Stimulated activated CD8-positive, alpha-beta memory T cell treated with anti-CD3 and anti-CD28 coated beads, Interleukin-12 subunit alpha, Interleukin-12 subunit beta, amount 100 ng/mL, for 4 hours (primary cell): Measurements from ENCODE around the gene CLDN5.
"Not testable (repeated sequence)": the region's sequence is repeated elsewhere in the genome, so short reads cannot be mapped to it uniquely, and the experiment has no call there.

Experiments
- DNase-seq: peaks from one replicate; pipeline ENCODE4 v3.0.0-alpha.2; 2020; ENCODE audit warnings: low read depth

Gene CLDN5

DNA sequence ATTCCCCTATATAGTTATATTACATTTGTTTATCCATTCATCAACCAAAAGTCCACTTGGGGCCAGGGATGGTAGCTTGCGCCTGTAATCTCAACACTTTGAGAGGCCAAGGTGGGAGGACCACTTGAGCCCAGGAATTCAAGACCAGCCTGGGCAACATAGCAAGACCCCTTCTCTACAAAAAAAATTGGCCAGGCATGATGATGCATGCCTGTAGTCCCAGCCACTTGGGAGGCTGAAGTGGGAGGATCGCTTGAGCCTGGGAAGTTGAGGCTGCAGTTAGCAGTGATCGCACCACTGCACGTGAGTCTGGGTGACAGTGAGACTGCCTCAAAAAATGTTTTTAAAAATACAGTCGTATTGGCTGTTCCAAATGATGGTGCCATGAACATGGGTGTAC lies 24.2 kb upstream of the CLDN5 start:
- not testable (repeated sequence) for DNase-seq

DNA sequence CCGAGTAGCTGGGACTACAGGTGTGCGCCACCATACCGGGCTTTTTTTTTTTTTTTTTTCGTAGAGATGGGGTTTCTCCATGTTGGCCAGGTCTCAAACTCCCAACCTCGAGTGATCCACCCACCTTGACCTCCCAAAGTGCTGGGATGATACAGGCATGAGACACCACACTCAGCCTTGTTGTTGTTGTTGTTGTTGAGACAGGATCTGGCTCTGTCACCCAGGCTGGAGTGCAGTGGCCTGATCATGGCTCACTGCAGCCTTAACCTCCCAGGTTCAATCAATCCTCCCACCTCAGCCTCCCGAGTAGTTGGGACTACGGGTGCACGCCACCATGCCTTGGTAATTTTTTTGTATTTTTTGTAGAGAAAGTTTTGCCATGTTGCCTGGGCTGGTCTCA lies 23.4 kb upstream of the CLDN5 start:
- DNase-seq = no peak

DNA sequence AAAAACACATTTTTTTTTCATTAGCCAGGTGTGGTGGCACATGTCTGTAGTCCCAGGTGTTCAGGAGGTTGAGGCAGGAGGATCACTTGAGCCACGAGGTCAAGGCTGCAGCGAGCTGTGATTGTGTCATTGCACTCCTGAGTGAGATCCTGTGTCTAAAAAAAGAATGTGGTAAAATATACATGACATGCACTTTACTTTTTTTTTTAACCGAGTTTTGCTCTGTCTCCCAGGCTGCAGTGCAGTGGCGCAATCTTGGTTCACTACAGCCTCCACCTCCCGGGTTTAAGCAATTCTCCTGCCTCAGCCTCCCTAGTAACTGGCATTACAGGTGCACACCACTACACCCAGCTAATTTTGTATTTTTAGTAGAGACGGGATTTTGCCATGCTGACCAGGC lies 22.5 kb upstream of the CLDN5 start:
- no peak for DNase-seq

DNA sequence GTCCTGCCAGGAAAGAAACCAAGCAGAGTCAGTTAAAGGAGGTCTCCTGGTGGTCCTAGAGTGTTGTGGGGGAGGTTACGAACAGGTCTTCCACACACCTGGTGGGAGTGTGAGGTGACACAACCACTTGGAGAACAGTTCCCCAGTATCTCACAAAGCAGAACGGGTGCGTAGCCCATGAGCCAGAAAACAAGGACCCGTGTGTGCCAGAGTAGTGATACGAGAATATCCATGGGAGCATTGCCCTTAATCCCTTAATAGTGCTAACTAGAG lies 21.7 kb upstream of the CLDN5 start:
- no peak for DNase-seq

DNA sequence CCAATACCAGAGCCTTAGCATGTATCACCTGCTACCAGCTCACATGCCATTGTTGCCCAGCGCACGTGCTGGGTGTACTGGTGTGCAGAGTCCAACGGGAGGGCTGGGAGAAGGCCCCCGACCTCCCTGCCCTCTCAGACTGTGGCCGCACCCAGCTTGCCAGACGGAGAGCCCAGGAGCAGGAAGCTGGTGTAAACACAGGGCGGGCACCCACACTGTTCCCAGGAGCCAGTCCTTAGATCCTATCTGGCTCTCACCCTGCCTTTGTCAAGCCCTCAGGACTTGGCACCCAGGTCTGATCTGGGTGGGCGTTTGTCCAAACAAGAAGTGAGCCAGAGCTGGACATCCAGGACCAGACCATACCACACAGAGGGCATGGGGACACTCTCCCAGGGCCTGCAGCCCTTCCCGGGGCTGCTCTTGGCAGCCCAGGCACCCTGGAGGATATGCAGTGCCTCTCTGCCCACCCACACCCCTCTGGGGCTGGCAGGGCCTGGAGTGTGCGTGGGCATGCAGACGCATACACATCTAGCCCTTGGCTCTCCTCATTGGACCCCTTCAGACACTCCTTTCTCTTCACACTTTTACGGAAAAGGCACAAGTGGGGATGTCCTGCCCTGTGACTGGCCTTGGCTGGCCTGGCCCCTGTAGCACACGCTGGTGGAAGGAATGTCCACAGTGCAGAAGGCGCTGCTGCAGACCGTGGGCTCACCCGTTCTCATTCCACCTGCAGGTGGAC lies 19.9 kb upstream of the CLDN5 start:
- no peak for DNase-seq

DNA sequence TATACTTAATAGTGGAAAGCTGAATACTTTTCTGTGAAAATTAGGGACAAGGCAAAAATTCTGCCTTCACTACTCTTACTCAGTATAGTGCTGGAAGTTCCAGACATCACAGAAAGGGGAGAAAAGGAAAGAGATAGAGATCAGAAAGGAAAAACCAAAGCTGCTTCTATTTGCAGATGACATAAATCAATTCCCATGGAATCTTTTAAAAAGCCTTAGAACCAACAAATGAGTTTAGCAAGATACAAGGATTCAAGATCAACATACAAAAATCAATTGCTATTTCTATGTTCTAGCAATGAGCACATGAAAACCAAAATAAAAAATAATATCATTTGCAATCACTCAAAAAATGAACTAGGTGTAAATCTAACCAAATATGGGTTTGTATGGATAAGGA lies 16.2 kb upstream of the CLDN5 start:
- no peak for DNase-seq

DNA sequence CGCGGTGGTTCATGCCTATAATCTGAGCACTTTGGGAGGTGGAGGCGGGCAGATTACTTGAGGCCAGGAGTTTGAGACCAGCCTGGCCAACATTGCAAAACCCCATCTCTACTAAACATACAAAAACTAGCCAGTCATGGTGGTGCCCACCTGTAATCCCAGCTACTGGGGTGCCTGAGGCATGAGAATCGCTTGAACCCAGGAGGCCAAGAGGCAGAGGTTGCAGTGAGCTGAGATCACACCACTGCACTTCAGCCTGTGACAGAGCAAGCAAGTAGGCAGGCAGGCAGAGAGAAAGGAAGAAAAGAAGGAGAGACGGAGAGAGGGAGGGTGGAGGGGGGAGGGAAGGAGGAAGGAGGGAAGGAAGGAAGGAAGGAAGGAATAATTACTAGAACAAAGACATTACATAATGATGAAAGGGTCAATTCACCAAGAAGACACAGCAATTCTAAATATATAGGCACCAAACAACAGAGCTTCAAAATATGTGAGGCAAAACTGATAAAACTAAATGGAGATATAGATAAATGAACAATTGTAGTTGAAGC lies 13.8 kb upstream of the CLDN5 start:
- no peak for DNase-seq

DNA sequence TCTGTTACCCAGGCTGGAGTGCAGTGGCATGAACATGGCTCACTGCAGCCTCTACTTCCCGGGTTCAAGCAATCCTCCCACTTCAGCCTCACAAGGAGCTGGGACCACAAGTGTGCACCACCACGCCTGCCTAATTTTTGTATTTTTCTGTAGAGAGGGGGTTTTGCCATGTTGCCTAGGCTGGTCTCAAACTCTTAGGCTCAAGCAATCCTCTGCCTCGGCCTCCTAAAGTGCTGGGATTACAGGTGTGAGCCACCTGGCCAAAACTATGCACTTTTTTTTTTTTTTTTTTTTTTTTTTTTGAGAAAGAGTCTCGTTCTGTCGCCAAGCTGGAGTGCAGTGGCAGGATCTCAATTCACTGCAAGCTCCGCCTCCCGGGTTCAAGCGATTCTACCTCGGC lies 12.4 kb upstream of the CLDN5 start:
- DNase-seq = no peak

DNA sequence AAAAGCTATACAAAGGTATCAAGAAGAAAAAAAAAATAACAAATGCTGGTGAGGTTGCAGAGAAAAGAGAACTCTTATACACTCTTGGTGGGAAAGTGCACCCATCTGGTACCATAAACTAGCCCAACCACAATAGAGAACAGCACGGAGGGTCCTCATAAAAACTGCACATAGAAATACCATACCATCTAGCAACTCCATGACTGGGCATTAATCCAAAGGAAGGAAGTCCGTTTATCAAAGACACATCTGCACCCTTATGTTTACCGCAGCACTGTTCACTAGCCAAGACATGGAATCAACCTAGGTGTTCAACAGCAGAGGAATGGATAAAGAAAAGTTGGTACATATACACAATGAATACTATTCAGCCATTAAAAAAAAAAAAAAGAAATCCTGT lies 10.8 kb upstream of the CLDN5 start:
- no peak for DNase-seq

DNA sequence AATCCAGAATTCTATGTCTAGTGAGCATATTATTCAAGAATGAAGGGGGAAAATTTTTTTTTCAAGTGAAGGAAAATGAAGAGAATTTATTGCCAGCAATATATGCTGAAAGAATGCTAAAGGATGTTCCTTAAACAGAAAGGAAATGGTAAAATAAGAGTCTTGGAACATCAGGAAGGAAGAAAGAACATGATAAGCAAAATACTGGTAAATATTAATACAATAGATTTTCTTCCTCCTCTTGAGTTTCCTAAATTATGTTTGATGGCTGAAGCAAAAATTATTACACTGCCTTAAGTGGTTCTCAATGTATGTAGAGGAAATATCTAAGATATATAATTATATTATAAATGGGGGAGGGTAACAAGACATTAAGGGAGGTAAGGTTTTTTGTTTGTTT lies 9.6 kb upstream of the CLDN5 start:
- no peak for DNase-seq

DNA sequence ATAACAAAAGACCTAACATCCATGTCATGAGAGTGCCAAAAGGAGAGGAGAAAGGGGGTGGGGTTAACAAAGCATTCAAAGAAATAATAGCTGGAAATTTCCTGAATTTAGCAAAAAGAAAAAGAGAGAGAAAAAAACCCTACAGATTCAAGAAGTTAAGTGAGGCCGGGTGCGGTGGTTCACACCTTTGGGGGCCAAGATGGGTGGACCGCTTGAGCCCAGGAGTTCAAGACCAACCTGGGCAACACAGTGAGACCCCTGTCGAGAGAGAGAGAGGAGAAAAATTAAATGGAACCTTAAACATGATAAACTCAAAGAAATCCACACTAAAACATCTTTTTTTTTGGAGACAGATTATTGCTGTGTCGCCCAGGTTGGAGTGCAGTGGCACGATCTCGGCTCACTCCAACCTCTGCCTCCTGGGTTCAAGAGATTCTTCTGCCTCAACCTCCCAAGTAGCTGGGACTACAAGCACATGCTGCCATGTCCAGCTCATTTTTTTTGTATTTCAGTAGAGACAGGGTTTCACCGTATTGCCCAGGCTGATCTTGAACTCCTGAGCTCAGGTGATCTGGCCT lies 8.9 kb upstream of the CLDN5 start:
- DNase-seq = no peak

DNA sequence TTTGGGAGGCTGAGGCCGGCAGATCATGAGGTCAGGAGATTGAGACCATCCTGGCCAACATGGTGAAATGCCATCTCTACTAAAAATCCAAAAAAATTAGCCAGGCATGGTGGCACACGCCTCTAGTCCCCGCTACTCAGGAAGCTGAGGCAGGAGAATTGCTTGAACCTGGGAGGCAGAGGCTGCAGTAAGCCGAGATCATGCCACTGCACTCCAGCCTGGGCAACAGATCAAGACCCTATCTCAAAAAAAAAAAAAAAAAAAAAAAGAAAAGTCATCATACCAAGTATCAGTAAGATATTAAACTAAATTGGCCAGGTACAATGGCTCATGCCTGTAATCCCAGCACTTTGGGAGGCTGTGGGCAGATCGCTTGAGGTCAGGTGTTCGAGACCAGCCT lies 7.1 kb upstream of the CLDN5 start:
- DNase-seq = not testable (repeated sequence)

DNA sequence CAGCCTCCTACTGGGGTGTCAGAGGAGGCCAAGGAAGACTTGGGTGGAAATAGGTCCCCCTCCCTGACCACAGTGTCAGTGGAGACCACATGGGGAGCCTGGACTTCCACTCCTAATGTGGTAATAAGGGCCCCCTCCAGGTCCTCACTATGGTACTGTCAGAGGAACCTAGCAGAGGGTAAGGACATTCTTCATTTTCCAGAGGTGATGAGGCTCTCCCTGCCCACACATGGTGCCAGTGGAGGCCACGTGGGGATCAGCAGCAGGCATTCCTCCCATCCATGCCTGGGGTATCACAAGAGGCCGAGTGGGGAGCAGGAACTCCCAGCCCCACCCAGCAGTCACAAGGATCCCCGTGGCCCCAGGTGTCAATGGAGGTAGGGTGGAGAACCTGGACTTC lies 6.5 kb upstream of the CLDN5 start:
- no peak for DNase-seq

DNA sequence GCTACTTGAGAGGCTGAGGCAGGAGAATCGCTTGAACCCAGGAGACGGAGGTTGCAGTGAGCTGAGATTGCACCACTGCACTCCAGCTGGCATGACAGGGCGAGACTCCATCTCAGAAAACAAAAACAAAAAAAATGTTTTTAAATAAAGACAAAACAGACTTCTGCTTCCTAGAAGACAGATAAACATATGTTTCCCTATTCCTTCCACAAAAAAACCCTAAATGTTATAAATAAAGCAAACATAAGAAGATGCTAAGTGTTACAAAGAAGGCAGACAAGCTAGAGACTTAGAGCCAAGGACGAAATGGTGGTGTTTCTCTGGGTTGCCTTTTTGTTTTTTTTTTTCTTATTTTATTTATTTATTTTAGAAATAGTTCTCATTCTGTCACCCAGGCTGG lies 5.6 kb upstream of the CLDN5 start:
- DNase-seq = no peak

DNA sequence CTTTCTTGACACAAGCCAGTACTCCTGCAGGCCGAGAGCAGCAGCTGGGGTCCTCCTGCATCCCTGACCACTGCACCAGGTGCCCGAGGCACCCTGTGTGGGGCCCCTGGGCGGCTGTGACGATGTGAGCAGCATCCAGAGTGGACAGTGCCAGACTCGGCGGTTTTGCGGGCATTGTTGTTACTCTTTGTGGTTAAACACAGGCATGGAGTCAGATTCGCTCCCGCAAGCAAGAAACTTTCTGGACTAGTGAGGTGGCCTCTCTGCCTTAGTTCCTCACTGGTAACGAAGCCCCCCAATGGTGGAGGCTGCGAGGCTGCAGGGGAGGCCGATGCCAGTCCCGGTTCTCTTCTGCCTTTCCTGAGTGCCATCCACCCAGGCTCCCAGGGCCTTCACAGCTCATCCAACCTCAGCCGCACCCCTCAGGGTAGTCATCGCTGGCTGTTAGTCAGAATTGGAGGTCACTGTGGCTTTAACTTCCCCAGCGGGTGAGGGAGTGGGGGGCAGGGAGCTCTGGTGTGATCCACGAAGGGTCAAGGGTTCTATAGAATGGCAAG lies 3.7 kb upstream of the CLDN5 start:
- no peak for DNase-seq

DNA sequence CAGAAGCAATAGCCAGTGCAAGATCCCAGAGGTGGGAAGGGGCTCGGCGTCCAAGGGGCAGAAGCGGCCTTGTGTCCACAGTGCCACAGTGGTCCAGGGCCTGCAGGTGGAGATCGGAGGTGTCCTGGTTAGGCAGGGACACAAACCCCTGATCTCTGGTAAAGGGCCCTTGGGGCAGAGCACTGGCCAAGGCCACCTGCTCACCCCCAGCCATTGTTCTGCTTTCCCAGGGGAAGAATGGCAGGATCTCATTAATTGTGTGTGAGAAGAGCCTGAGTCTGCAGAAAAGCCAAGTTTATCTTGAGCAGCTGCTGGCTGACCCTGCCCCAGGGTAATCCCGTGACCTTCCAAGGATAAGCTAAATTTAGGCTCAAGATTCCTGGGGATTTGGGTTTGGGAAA lies 3.1 kb upstream of the CLDN5 start:
- DNase-seq = no peak

DNA sequence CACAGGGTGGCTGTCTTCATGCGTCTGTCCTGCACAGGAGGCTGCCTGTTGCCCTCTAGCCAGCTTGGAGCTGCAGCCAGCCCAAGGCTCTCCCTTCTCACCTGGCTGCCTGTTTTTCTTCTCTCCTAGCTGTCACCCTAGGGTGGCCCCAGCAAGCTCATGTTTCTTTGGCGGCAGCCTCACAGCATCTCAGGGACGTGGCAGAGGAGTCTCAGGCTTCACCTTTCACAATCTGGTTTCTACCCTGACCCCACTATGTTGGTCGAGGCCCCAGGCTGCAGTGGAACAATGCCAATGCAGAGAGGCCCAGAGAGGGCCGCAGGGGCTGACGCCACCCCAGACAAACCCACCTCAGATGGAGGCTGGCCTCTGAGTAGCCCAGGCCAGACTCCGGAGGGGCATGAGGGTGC lies 2.5 kb upstream of the CLDN5 start:
- no peak for DNase-seq

DNA sequence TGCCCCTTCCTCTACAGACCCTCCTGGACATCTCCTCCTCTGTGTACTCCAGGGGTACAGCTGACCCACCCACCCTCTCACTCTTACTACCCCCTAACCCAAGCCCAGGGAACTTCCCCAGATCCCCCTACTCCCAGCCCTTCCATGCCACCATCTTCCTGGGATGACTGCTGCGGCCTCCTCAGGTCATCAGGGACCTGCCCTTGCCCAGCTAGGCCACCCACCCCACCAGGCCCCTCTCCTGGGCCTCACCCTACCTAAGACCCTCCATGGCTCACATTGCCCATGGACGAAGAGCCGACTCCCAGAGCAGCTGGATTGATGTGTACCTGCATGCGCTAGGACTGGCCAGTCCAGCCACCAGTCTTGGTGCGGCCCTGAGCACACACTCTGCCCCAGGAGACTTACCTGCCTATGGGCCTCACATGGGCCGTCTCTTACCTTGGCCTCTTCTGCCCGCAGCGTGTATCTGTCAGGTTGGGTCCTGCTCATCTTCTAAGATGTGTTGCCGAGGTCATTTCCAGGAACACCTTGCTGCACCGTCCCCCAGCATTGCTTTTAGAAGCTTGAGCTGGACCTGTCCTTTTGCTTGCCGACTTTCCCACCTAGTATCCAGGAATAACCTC lies 2.0 kb upstream of the CLDN5 start:
- DNase-seq = no peak

DNA sequence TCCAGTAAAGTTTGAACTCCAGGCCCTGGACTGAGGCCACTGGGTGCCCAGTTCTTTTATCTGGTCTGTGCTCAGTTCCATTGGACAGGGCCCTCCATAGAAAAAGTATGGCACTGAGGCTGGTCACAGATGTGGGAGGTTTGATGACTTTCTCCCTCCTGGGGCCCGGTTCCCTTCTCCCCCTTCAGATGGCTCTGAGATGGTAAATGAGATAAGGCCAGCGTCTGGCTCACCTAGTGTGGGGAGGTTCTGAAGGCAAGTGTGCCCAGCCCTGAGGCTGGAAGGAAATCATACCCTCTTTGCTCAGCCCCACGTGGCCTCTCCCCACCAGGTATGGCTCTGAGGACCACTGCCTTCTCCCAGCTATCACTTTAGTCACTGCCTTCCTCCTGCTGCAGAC lies 1.5 kb upstream of the CLDN5 start:
- DNase-seq = no peak

DNA sequence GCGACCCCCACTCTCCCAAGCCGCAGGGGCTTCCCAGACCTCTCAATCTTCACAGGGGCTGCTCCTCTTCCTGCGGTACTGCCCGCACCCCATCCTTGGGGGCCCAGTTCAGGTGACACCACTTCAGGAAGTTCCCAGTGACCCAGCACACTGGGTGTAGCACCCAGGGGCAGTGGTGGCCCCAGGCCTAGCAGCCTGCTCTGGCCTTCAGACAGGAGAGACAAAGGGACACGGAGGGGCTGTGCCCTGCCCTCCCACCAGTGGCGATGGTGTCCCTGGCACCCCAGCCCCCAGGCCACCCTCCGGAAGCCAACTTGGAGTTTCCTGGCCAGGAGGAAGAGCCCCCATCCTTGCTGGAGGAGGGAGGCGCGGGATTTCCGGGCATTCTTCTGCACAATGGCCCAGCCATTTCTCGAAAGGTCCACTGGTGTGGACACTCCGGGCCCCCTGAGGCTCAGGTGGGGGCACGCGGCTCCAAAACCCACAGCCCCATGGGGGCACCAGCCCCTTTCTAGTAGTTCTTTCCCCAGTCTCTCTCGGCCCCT lies 978 bp upstream of the CLDN5 start:
- no peak for DNase-seq

DNA sequence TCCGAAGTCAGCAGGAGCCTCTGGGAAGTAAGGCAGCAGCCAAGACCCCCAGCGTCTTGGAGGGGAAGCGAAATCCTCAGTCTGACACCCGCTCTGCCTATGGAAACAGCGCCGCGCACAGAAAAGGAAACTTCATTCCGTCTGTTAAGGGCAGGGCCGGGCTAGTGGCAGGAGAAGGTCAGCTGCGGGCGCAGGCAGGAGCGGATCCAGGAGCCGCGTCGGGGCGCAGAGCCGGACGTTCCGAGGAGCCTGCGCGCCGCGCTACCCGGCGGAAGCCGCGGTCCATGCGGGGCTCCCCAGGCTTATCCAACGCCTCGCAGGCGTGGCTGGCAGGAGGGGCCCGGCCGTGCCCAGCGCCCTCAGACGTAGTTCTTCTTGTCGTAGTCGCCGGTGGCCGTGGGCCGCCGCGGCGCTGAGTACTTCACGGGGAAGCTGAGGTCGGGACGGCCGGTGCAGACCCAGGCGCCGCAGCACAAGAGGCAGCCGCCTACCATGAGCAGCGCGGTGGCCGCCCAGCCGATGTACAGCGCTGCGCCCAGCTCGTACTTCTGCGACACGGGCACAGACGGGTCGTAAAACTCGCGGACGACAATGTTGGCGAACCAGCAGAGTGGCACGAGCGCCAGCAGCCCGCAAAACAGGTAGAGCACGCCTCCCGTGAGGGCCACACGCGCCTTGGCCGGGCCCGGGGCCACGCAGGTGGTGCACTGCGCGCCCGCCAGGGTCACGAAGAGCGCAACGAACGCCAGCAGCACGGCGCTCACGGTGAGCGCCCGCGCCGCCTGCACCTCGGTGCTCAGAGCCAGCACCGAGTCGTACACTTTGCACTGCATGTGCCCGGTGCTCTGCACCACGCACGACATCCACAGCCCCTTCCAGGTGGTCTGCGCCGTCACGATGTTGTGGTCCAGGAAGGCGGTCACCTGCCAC lies 705 bp downstream of the CLDN5 start:
- DNase-seq = no peak

DNA sequence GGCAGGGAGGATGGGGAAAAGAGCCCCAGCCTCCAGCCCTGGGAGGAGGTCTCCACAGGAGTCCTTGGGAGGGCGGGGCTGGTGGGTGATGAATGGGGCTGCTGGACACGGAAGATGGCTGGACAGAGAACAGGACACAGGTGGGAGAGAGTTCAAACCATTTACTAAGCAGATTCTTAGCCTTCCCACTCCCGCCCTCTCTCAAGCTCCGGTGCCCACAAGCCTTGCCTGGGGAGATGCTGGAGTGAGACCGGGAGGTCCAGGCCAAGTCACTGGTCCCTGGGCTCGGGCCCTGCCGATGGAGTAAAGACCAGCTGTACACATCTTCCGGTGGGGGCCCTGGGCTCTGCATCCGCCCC lies 1.4 kb downstream of the CLDN5 start:
- DNase-seq = no peak
